HTERT RPE-1 (cell line): Measurements from ENCODE around the gene CSDE1.

Experiments
- in situ Hi-C: fragments of 300-500 bp; cut with MboI; formaldehyde crosslinking; loops from 4 replicates; pipeline ENCODE4 v1.14.3; 2020; ENCODE audit warnings: low sequenced_read_pairs

The CSDE1 gene

DNA sequence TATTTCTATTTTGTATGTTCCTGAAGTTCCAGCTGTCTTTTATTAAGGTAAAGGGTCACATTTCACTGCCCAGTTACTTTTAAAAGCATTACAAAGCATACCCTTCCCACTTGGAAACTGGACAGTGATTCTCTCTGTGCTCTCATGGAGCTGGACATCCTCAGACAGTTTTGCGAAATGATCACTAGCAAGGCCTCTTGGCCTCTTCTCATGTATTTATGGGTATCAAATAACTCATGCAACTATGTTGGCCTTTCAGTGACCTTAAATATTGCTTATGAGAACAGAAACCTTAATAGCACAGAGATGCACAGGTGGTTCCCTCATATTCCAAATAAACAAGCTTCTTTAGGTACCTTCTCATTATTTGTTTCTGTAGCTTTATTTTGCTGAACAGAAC lies 54.5 kb downstream of the CSDE1 start:
- in situ Hi-C loops: no loop called here

DNA sequence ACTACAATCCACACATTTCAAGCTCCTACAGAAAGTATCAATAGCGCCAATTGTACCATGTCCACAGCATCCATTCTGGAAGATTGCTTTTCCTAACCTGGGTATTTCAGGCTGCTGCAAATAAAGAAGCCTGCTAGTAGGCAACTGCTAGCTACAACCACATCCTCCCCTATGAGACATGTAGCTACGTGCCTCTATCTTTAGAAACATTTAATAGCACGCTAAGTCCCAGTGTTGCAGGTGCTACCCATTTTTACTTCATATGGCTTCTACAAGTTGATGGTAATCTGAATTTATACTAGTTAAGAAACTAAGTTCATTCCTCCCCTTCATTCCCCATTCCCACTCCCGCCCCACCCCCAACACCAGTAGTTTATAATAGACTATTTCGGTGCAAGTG lies 55.0 kb downstream of the CSDE1 start:
- in situ Hi-C loops: no loop called here

DNA sequence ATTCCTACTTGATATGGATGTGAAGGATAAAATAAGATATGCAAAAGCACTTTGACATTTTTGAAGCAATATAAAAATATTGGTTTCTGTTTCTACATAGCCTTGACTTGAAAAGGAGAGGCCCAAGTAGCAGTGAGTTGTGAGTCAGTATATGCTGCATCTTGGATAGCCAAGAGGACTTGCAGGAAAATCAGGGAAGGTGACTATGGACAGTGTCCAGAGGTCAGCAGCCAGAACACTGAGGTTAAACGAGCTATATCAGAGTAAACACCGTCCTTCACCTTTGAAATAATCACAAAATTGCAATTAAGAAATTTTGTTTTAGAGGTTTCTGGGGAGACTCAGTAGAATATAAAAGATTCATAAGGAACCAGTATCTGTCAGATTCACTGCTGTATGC lies 55.9 kb downstream of the CSDE1 start:
- in situ Hi-C loops: no loop called here

DNA sequence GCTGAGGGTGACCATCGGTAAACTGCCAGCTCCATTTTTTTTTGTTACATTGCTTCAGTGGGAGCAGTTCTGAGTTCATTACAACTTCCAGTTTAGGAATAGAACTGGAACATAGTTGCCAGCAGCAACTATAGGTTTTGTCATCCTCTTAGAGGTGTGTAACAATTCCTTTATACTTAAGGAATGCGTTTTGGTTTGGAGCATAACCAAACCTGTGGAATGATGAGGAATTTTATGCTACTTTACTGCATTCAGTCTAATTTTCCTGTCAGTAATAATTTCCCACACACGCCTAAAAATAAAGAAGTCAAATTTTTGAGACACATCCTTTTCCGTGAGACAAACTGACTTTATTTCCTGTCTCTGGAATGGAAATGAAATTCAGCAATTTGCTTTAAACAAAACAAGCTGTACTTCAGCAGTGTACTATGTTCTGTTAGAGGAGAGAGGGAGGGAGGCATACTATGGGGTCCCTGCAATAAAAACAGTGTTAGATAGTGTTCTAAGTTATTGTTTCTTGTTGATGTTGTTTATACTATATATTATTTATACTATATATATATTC lies 57.7 kb downstream of the CSDE1 start:
- in situ Hi-C loops: no loop called here

DNA sequence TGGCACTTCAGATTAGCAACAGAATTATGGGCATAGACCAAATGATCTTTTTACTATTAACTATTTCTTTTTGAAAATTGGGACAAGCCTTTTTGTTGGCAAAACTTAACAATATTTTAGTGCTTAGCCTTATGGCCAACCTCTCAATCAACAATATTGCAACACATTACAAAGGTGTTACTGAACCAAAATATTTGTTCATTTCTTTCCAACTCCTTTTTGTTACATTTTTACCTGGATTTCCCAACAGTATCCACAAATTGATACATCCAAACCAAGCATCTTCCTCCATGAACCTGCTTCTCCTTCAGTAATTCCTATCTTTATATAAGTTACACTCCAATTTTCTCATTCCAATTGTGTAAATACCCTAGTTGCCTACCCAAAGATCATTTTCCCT lies 61.0 kb downstream of the CSDE1 start:
- in situ Hi-C loops: no loop called here

DNA sequence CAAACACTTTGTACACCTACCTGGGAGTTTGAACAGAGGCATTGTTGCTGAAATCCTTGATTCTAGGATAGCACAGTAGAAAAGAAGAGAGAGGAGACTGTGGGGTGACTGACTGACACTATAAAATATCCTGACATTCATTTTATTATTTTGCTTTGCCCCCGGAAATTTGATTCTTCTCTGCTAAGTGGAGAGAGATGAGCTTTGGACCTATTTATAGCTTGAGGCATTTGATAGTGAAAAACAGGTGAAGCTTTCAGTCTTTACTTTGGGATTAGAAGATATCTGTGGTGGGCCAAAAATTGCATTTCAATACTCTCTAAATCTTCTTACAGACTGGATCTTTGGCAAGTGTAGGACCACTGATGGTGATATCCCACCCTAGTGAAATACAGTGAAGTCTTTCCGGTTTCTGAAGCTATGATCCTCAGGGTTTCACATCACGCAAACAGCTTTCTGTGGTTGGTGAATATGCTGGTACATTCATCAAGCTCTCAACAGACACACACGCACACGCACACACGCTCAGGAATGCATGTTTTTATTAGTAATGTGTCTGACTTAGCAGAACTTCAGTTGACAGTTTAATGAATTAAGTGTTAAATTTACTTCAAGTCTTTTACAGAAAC lies 62.2 kb downstream of the CSDE1 start, which contains the start of gene AMPD1:
Gene AMPD1, minus strand, starts transcription at position 117 of the 629 bp plus-strand sequence. Its CDS starts 75 bp downstream, at position 42.
- in situ Hi-C loops: no loop called here

DNA sequence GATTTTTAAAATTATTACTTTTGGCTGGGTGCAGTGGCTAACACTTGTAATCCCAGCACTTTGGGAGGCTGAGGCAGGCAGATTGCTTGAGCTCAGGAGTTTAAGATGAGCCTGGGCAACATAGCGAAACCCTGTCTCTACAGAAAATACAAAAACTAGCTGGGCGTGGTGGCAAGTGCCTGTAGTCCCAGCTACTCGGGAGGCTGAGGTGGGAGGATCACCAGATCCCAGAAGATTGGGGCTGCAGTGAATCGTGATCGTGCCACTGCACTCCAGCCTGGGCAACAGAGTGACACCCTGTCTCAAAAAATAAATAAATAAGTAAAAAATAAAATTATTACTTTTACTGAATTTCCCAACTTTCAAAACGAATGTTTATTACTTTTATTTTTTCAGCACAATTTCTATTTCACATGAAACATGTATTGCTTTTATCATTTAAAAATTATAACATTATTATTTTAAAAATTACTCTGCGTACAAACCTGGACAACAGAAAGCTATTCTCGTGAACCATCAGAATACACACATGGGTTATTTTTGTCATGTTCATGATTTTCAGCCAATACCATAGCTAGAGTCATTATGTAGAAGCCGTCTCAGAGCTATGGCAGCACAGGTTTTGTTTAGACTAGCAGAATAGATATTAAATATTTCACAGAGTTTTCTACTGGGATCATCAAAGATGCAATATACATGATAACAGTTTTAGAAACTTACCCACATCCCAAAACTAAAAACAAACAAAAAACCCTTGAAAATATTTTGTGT lies 63.1 kb downstream of the CSDE1 start:
- in situ Hi-C loops: no loop called here

DNA sequence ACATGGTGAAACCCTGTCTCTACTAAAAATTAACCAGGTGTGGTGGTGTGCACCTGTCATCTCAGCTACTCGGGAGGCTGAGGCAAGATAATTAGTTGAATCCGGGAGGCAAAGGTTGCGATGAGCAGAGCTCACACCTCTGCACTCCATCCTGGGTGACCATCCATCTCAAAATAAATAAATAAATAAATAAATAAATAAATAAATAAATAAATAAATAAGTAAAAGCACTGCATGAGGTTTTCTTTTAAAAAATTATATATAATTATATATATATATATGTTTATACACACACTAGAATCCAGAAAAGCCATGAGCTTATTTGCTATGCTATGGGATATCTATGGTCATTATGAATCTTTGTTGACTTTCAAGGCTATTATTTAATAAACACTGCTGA lies 64.8 kb downstream of the CSDE1 start:
- in situ Hi-C loops: no loop called here

DNA sequence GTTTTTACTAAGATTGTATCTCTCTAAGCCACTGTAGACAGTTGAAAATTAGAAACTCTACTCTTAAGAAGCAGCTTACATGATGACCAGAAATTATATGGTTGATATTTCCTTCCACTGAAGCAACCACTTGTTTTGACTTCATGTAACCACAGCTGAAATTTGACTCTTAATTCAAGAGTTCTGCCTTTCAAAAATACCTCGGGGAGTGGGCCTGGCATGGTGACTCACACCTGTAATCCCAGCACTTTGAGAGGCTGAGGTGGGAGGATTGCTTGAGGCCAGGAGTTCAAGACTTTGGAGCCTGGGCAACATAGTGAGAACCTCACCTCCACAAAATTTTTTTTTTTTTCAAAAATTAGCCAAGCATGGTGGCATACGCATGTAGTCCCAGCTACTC lies 66.7 kb downstream of the CSDE1 start:
- in situ Hi-C loops: no loop called here

DNA sequence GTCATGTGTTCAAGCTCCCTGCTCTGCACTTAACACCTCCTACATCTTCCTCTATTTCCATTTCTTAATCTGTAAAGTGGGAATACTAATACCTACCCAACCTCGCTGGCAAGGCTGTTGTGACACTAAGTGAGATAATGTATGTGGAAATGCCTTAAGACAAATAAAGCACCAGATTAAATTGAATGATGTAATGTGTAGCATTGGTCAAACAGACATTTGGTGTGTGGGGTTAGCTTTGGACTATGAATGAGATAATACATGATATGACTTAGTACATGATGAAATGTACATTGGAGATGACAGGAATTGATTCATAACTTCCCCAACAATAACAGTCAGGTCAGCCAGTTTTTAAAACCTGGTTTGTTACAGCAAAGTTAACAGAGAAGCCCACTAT lies 67.6 kb downstream of the CSDE1 start:
- in situ Hi-C loops: no loop called here

DNA sequence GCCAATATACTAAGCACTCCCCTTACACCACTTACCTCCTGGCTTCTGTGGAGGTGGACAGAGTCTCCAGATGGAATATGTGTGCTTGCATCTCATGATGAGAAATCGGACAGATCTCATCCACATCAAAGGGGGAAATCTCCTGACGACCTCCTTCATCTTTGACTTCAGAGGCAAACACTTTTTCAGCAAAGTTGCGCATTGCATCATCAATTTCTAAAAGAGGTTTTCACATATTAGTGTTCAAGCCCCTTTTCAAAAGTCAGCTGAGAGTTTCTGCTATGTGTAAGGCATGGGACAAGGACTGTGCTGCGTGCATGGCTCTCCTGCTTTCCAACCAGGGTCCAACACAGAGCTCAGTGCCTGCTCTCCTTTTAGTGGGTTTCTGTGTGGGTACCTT lies 69.3 kb downstream of the CSDE1 start:
- in situ Hi-C loops: no loop called here

DNA sequence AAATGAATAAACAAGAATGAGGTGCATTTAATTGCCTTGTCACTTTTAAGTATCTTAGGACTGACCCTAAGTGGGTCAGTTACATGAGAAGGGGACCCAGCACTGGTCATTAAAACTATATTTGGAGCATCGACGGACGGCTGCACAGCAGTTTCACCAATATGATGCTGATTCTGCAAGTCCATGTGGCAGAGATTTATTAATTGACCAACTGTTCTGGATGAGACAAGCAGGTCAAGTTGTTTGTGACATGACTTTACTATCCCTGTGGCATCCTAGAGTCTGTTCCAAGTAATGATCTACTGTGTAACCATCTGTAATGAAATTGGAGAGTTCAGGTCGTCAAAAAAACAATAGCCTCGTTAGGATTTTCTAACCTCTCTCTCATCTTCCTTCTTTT lies 71.9 kb downstream of the CSDE1 start:
- in situ Hi-C loops: no loop called here

DNA sequence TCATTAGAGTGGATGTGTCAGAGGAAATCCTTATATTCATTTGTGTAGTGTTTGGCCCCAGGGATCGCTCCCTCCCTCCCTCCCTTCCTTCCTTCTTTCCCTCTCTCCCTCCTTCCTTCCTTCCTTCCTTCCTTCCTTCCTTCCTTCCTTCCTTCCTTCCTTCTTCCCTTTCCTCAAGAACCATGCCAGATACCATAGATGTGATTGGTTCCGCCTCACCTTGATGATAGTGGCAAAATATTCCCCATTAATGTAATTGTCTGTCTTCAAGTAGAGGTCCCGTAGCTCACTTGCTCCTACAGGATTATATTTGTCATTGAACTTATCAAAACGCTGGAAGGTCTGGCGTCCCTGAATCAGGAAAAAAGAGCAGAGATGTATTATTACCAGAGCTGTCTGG lies 80.1 kb downstream of the CSDE1 start:
- in situ Hi-C loops: no loop called here

DNA sequence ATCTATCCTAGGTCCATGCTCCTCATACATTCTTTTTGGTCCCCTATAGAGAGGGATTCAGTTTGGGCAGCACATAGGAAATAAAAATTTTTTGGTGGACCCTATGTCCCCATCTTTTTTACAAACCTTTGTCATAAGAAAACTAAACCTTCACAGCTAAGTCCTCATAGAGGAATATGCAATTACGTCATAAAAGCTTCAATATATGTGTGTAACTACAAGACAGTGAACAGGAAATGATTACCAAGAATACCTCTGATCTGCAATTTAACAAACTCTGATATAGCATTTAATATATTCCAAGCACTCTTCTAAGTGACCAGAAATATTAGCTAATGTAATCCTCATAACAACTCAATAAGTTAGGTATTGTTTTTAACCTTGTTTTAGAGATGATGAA lies 81.7 kb downstream of the CSDE1 start:
- in situ Hi-C loops: no loop called here

DNA sequence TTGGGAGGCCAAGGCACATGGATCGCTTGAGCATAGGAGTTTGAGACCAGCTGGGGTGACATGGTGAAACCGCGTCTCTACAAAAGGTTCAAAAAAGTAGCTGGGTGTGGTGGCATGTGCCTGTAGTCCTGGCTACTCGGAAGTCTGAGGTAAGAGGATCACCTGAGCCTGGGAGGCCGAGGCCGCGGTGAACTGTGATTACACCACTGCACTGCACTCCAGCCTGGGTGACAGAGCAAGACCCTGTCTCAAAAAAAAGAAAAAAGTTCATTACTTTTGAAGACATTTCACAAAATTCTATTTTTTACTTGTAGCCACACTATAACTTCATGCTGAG lies 85.9 kb downstream of the CSDE1 start:
- in situ Hi-C loops: no loop called here

DNA sequence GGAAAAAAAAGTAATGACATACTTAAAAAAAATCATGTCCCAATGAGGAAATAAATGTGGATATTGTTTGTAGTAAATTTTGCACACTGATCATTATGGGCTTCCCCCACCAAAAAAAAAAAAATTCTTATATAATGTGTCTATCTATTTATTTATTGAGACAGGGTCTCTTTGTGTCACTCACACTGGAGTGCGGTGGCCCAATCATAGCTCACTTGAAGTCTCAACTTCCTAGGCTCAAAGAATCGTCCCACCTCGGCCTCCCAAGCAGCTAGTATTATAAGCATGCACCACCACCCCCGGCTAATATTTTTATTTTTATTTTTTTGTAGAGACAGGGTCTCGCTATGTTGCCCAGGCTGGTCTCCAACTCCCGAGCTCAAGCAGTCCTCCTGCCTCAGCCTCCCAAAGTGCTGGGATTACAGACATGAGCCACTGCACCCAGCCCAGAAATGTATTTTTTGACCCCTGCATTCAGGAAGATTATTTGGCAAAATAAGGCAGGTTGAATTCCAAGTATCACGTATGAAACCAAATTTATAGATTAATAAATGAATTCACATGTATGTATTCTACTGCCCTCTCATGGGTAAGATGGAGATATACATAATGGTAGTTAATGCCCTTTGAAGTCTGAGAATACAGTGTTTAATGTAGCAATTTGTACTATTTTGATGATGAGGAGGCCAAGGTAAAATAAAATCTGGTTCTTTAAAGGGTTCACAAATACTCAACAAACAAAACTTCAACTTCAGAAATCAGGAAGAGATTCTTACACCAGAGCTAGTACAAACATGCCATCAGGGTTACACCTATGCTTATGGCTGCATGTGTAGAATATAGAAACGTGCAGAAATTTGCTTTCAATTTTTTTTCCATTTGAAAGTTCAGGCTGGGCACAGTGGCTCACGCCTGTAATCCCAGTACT lies 86.5 kb downstream of the CSDE1 start:
- in situ Hi-C loops: no loop called here

DNA sequence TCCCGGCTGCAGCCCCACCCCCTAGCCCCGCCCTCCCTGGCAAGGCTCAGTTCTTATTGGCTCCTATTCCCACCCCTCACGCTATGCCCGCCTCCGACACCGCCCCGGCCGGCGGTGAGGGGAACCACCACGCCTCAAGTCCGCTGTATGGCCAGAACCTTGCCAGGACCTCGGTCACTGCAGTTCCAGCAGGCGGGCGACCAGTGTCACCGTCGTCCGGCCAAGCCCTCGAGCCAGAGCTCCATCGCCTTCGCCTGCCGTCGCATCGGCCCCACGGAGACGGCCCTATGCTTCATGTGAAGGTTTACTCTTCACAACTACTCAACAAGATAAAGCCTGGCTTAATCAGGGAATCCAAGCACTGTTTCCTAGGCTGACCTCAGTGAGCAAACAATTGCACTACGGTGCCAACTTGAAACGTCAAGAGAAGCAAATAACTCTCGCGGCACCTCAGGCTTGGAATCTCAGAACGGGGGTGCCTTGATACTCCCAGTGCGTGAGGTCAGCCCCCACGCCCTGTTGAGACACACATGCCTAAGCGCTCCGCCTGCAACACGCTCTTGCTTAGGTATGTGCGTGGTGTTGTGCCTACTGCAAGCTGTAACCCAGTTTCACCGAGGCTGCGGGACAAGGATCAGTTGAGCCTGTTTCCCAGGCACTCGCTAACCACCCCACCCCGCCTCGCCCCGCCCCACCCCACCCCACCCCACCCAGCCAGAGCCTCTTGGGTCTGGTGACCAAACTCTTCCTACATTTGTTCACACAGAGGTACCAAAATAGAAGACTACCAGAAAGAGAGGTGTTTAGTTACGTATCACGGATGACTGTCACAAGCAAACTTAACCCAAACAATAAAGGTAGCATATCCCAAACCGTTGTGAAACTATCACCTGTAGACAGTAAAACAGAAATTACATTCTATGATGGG lies 87.4 kb downstream of the CSDE1 start:
- in situ Hi-C loops: no loop called here

DNA sequence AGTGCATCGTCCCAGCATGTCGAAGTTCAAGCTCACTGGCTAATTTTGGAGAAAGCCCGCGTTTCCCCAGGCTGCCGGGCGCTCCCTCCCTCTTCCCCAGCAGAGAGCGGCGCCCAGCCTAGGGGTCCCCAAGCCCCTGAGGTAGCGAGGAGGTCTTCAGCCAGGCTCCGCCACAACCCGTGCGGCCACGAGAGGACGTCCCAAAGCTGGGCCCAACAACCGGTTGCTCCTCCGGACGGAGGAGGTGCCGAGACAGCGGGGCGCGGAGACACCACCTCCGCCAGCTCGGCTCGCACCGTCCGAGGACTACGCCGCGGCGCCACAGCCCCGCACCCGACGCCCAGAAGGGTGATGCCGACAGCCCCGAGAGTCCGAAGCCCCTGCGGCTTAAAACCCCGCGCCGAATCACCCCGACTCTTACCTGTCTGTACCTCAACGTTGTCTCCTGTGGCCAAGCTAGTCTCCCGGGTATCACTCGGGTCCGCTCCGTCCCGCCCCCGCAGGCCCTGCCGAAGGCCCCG lies 88.2 kb downstream of the CSDE1 start, which contains the start of gene DENND2C:
Gene DENND2C, minus strand, starts transcription at position 488 of the 521 bp plus-strand sequence. CDS start 44,065 bp downstream, outside the sequence.
- in situ Hi-C loops: no loop called here

DNA sequence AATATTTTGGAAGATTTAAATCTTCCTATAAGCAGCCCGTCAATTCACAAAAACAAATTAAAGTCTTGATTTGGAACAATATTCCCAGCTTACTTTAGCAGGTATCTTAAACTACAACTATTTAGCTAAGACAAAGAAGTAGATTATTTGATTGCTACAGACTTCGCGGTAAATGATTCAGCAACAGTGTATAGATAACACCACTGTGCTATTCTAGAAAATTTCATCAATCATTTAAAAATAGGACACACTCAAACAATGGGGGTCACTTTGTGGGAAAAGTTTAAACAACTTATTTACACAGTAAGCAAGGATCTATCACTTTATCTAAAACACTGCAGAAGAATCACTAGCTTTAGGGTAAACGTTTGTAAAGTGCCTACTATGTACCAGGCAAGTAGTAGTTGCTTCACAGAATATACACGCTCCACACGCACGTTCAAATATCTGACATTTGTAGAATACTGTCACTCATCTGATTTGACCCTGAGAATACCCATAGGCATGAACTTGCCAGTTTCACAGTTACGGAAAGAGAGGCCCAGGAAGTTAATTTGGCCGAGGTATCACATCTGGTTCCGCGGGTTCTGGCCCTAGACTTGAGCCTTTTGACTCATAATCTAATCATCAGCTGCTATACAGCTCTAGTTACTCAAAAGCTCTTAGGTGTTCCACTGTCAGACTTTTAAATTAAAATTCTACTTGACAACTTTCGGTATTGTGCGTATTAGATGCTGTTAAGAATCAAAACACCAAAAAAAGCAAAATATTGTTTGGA lies 88.8 kb downstream of the CSDE1 start:
- in situ Hi-C loops: no loop called here
